ENCODE results near the gene MAD1L1. TPM values are rescaled to one million over a fixed set of nuclear protein-coding genes. Genes with fewer than 3 reads are reported as not detected.
A peak's percentile ranks its signal among the peaks of the same experiment; 100 is the strongest.

MAD1L1 gene
- total RNA-seq, 1 donor from 2014 or later: 57.6 TPM

DNA sequence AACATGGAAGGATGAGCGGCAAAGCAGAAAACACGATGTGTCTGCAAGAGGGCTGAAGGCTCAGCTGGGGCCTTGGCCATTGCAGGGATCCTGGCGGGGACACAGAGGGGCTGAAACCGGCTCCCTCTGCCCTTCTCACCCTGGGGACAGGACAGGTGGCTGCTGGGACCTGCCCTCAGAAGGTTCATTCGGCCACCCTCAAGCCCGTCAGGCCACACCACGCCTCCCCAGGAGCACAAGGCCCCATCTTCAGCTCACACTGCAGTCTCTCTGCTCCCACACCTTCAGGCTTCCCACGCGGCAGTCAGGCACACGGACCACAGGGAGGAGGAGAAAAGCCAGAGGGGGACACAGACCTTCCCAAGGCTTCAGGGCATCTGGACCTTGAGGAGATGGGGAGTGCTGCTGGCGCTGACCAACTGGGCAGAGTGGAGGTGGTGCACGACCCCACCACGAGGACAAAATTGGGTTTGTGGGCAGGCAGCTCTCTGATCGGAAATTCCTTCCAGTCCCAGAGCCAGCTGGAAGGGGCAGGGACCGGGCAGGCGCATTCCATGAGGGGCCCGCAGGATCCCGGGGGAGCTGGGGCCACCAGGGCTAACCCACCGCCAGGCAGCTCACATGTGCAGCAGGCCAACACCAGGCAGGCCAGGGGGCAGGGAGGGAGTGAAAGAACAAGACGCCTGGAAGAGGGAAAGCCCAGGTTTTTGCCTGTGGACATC is 104.0 kb downstream of the MAD1L1 start:
- peak overlapping the region; percentile 30 for H3K4me3 Mint-ChIP-seq (ENCODE audit: unreplicated experiment)
- TF ChIP-seq, protein P1, sequence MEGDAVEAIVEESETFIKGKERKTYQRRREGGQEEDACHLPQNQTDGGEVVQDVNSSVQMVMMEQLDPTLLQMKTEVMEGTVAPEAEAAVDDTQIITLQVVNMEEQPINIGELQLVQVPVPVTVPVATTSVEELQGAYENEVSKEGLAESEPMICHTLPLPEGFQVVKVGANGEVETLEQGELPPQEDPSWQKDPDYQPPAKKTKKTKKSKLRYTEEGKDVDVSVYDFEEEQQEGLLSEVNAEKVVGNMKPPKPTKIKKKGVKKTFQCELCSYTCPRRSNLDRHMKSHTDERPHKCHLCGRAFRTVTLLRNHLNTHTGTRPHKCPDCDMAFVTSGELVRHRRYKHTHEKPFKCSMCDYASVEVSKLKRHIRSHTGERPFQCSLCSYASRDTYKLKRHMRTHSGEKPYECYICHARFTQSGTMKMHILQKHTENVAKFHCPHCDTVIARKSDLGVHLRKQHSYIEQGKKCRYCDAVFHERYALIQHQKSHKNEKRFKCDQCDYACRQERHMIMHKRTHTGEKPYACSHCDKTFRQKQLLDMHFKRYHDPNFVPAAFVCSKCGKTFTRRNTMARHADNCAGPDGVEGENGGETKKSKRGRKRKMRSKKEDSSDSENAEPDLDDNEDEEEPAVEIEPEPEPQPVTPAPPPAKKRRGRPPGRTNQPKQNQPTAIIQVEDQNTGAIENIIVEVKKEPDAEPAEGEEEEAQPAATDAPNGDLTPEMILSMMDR (IDR thresholded peaks at IDR 0.05; ENCODE audit: partially characterized antibody, unreplicated experiment): no peak
- H3K36me3 Mint-ChIP-seq (ENCODE audit: unreplicated experiment): peaks cover 17% of the 10 kb centered on the region
- DNase-seq: no peak
- H3K4me1 Mint-ChIP-seq (ENCODE audit: low read depth, unreplicated experiment): peaks cover 44% of the 10 kb centered on the region
- peaks cover 5% of the 10 kb centered on the region for H3K27me3 Mint-ChIP-seq (ENCODE audit: unreplicated experiment)
- H3K9me3 Mint-ChIP-seq (ENCODE audit: unreplicated experiment): peaks cover 7% of the 10 kb centered on the region
- H3K27ac Mint-ChIP-seq (ENCODE audit: unreplicated experiment): no peak overlapping the region

DNA sequence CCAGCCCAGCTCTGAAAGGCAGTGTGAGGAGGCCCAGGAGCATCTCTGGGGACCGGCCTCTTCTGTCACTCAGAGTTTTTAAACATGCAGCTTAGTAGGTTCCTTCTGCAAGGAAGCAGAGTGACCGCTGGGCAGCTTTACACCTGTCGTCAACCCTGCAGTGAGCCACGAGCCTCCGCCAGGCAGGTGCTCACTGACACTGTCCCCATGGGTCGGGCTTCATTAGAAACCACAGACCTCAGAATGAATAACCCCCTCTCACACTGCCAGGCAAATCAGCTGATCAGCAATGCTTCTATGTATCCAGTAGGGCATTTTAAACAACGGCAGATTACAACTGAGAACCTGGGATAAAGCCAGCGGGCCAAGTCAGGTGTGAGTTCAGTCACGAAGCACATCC is 106.1 kb downstream of the MAD1L1 start:
- Mint-ChIP-seq H3K4me1 (ENCODE audit: low read depth, unreplicated experiment) (peaks cover 36% of the 10 kb centered on the region), H3K36me3 (ENCODE audit: unreplicated experiment) (no peaks in the 10 kb centered on the region), H3K27ac (ENCODE audit: unreplicated experiment) (peak overlapping the region; percentile 22), H3K9me3 (ENCODE audit: unreplicated experiment) (peaks cover 5% of the 10 kb centered on the region), H3K4me3 (ENCODE audit: unreplicated experiment) (peak overlapping the region; percentile 34), H3K27me3 (ENCODE audit: unreplicated experiment) (peaks cover 5% of the 10 kb centered on the region)
- DNase-seq: no peak
- TF ChIP-seq, protein P1 (IDR thresholded peaks at IDR 0.05; ENCODE audit: partially characterized antibody, unreplicated experiment): no peak

DNA sequence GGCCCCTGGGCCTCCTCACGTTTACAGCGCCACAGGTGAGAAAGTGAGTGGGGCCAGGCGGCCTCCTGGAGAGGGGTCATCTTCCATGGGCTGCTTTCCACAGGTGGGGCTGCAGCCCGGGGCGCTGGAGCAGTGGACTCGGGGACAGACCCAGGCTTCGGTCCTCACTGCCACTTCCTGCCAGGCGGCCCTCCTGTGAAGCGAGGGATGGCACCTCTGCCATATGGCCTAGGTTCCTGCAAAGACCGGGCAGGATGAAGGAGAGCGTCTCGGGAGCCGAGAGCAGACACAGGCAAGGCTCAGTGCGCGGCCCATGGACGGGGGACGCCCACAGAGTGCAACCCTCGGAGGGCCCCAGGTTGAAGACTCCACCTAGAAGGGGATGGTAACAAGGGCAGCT is 106.8 kb downstream of the MAD1L1 start:
- H3K27me3 Mint-ChIP-seq (ENCODE audit: unreplicated experiment): peaks cover 2% of the 10 kb centered on the region
- H3K4me3 Mint-ChIP-seq (ENCODE audit: unreplicated experiment): no peak overlapping the region
- peaks cover 5% of the 10 kb centered on the region for H3K9me3 Mint-ChIP-seq (ENCODE audit: unreplicated experiment)
- no peak for DNase-seq
- no peaks in the 10 kb centered on the region for H3K36me3 Mint-ChIP-seq (ENCODE audit: unreplicated experiment)
- H3K4me1 Mint-ChIP-seq (ENCODE audit: low read depth, unreplicated experiment): peaks cover 32% of the 10 kb centered on the region
- peak overlapping the region; percentile 50 for H3K27ac Mint-ChIP-seq (ENCODE audit: unreplicated experiment)
- TF ChIP-seq, protein P1 (IDR thresholded peaks at IDR 0.05; ENCODE audit: partially characterized antibody, unreplicated experiment): no peak

DNA sequence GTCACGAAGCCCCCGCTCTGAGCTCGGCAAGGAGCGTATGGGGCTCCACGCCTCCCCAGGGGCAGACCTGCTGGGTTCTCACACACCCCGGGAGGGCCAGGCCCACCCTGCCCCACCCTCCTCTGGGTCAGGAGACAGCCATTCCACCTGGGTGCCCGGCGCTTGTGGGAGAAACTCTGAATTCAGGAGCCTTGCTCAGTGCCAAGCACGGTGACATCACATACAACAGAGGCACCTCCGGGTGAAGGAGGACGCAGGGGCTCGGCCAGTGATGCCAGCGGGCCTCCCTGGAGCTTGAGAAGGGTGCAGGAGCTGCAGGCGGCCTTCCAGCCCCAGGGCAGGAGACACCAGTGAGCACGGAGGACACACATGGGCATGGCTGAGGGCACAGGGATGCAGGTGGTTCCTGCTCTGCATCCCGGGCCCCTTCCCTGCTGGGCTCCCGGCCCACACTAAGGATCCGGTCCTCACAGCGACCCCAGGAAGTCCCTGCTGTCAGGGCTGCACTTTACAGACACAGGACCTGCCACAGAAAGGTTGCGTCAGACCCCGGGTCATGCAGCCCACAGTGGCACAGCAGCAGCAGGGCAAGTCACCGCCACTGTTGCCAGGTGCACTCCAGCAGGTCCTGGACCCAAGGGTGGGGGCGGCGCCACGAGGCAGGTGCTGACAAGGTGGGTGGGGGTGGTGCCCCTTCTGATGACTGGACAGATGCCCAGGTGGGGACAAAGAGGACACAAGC is 108.0 kb downstream of the MAD1L1 start:
- peaks cover 6% of the 10 kb centered on the region for H3K27me3 Mint-ChIP-seq (ENCODE audit: unreplicated experiment)
- H3K36me3 Mint-ChIP-seq (ENCODE audit: unreplicated experiment): no peaks in the 10 kb centered on the region
- TF ChIP-seq, protein P1 (IDR thresholded peaks at IDR 0.05; ENCODE audit: partially characterized antibody, unreplicated experiment): no peak
- H3K4me3 Mint-ChIP-seq (ENCODE audit: unreplicated experiment): no peak overlapping the region
- no peak for DNase-seq
- peaks cover 3% of the 10 kb centered on the region for H3K9me3 Mint-ChIP-seq (ENCODE audit: unreplicated experiment)
- H3K4me1 Mint-ChIP-seq (ENCODE audit: low read depth, unreplicated experiment): peaks cover 28% of the 10 kb centered on the region
- H3K27ac Mint-ChIP-seq (ENCODE audit: unreplicated experiment): no peak overlapping the region

DNA sequence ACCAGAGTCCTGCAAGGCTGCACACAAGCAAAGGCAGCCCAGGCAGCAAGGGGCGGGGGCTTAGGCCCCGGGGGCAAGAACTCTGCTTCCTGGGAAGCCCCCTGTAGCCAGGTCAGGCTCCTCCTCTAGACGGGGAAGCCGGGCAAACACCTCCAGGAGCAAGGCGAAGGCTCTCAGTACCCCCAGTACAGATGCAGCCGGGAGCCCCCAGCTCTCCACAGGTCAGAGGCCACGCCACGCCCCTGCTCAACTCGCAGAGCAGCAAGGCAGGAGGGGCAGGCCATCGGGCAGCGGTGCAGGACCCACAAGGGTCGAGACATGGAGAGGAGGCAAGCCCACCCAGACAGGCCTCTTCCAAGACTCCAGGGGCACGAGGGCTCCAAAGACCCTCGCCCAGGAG is 108.8 kb downstream of the MAD1L1 start:
- Mint-ChIP-seq H3K4me3 (ENCODE audit: unreplicated experiment) (no peak overlapping the region), H3K36me3 (ENCODE audit: unreplicated experiment) (no peaks in the 10 kb centered on the region), H3K9me3 (ENCODE audit: unreplicated experiment) (peaks cover 3% of the 10 kb centered on the region), H3K4me1 (ENCODE audit: low read depth, unreplicated experiment) (peaks cover 26% of the 10 kb centered on the region), H3K27me3 (ENCODE audit: unreplicated experiment) (peaks cover 7% of the 10 kb centered on the region), H3K27ac (ENCODE audit: unreplicated experiment) (peak overlapping the region; percentile 33)
- TF ChIP-seq, protein P1 (IDR thresholded peaks at IDR 0.05; ENCODE audit: partially characterized antibody, unreplicated experiment): no peak
- DNase-seq: no peak
